Osteoblast (primary cell): Measurements from ENCODE around the gene SPEM2. TPM values are rescaled to one million over a fixed set of nuclear protein-coding genes. Genes with fewer than 3 reads are reported as not detected.

Source experiments
- DNase-seq: peaks from one replicate; pipeline ENCODE4 v3.0.0; 2011; ENCODE audit warnings: low spot score, mixed read lengths; ENCODE audit not compliant: insufficient read length; ENCODE audit errors: missing footprints
- H2AFZ ChIP-seq: 2 replicates; pipeline ENCODE4 v1.6.0; 2011; ENCODE audit warnings: mild to moderate bottlenecking, low read length
- H3K27ac ChIP-seq: 2 replicates; pipeline ENCODE4 v1.5.1; 2011; ENCODE audit warnings: mild to moderate bottlenecking, low read depth, low read length, moderate library complexity
- H3K27me3 ChIP-seq: 2 replicates; pipeline ENCODE4 v1.6.0; 2012; ENCODE audit warnings: mild to moderate bottlenecking, control low read depth, inconsistent platforms, low read length, moderate library complexity; ENCODE audit not compliant: insufficient read depth
- H3K36me3 ChIP-seq: 2 replicates; pipeline ENCODE4 v1.5.1; 2011; ENCODE audit warnings: mild to moderate bottlenecking, low read length, control low read depth, moderate library complexity; ENCODE audit not compliant: insufficient read depth
- H3K4me1 ChIP-seq: 2 replicates; pipeline ENCODE4 v1.5.1; 2011; ENCODE audit warnings: mild to moderate bottlenecking, low read length, control low read depth, moderate library complexity; ENCODE audit not compliant: insufficient read depth
- H3K4me2 ChIP-seq: 2 replicates; pipeline ENCODE4 v1.6.0; 2011; ENCODE audit warnings: mild to moderate bottlenecking, low read length; ENCODE audit not compliant: insufficient read depth
- H3K4me3 ChIP-seq: fragments of 200-600 bp; sonication (generic); 3 replicates; pipeline ENCODE4 v1.5.1; 2012; ENCODE audit warnings: mild to moderate bottlenecking, low read length, inconsistent platforms; ENCODE audit not compliant: insufficient read depth
- H3K79me2 ChIP-seq: 2 replicates; pipeline ENCODE4 v1.6.0; 2012; ENCODE audit warnings: mild to moderate bottlenecking, low read length, control low read depth, inconsistent platforms; ENCODE audit not compliant: insufficient read depth
- H3K9me3 ChIP-seq: 2 replicates; pipeline ENCODE4 v1.5.1; 2011; ENCODE audit warnings: low read depth, low read length, control low read depth
- H4K20me1 ChIP-seq: 2 replicates; pipeline ENCODE4 v1.6.0; 2012; ENCODE audit warnings: mild to moderate bottlenecking, low read length, control low read depth; ENCODE audit not compliant: insufficient read depth
- CTCF ChIP-seq: IDR thresholded peaks from 2 replicates; pipeline ENCODE4 v1.5.1; 2011; ENCODE audit warnings: mild to moderate bottlenecking, low read depth, low read length, moderate library complexity; ENCODE audit errors: extremely low read depth
- total RNA-seq: library from RNA; depleted of rRNA; stranded (reverse); fragments of >200 nt; gene quantifications from 2 replicates; pipeline ENCODE4 v1.2.3, GENCODE V29; 2012

Gene SPEM2
- total RNA-seq, 1 donor: not detected

GRCh38 chr17:7413346-7413985 is 11.9 kb upstream of the SPEM2 start:
- Histone ChIP-seq H3K4me2 (no peak overlapping the region), H3K36me3 (peaks cover 33% of the 10 kb centered on the region), H3K9me3 (no peaks in the 10 kb centered on the region), H3K79me2 (no peaks in the 10 kb centered on the region), H3K27me3 (no peaks in the 10 kb centered on the region), H3K4me3 (no peak overlapping the region), H3K27ac (no peak overlapping the region), H2AFZ (no peak overlapping the region), H4K20me1 (no peaks in the 10 kb centered on the region), H3K4me1 (no peaks in the 10 kb centered on the region)
- DNase-seq: peak; percentile 99
- TF ChIP-seq CTCF: no peak

- Histone ChIP-seq H2AFZ (no peak overlapping the region), H3K79me2 (no peaks in the 10 kb centered on the region), H3K4me2 (no peak overlapping the region), H3K27me3 (no peaks in the 10 kb centered on the region), H3K4me3 (no peak overlapping the region), H3K9me3 (no peaks in the 10 kb centered on the region), H3K36me3 (peaks cover 20% of the 10 kb centered on the region), H3K4me1 (no peaks in the 10 kb centered on the region), H4K20me1 (no peaks in the 10 kb centered on the region), H3K27ac (no peak overlapping the region)
- no peak for TF ChIP-seq CTCF
- DNase-seq: no peak
These were observed 10.6 kb upstream of the SPEM2 start for GRCh38 chr17:7414837-7415236.

GRCh38 chr17:7415784-7416183 is 9.6 kb upstream of the SPEM2 start:
- Histone ChIP-seq H3K4me2 (no peak overlapping the region), H3K27ac (no peak overlapping the region), H3K4me3 (no peak overlapping the region), H4K20me1 (no peaks in the 10 kb centered on the region), H3K9me3 (no peaks in the 10 kb centered on the region), H2AFZ (no peak overlapping the region), H3K4me1 (no peaks in the 10 kb centered on the region), H3K27me3 (no peaks in the 10 kb centered on the region), H3K79me2 (no peaks in the 10 kb centered on the region), H3K36me3 (peaks cover 11% of the 10 kb centered on the region)
- no peak for DNase-seq
- no peak for TF ChIP-seq CTCF

GRCh38 chr17:7416323-7416722 is 9.1 kb upstream of the SPEM2 start:
- Histone ChIP-seq H3K79me2 (no peaks in the 10 kb centered on the region), H3K27me3 (no peaks in the 10 kb centered on the region), H3K4me3 (no peak overlapping the region), H3K4me2 (no peak overlapping the region), H3K27ac (no peak overlapping the region), H2AFZ (no peak overlapping the region), H3K4me1 (no peaks in the 10 kb centered on the region), H3K36me3 (peaks cover 11% of the 10 kb centered on the region), H3K9me3 (no peaks in the 10 kb centered on the region), H4K20me1 (no peaks in the 10 kb centered on the region)
- DNase-seq: no peak
- no peak for TF ChIP-seq CTCF
